Naive thymus-derived CD8-positive, alpha-beta T cell (primary cell): ENCODE data around the gene WIPF3. TPM values are rescaled to one million over a fixed set of nuclear protein-coding genes. Genes with fewer than 3 reads are reported as not detected.

Source experiments
- ATAC-seq, 2 donors: fragments of 150-1000 bp; cut with Tn5 transposase in 1 of 2; sonication (Bioruptor Pico), chemical (Tn5 transposase) in 1 of 2; 1 replicate in 1 of 2; 2 replicates in 1 of 2; pipeline ENCODE4 v1.10.0; 2021; ENCODE audit warnings: mild to moderate bottlenecking in 2 of 2, moderate library complexity in 2 of 2
- POLR2A ChIA-PET: fragments of 350-600 bp; sonication (Branson Sonifier 250); formaldehyde crosslinking; loops from one replicate; lab custom pipeline; 2021; ENCODE audit warnings: antibody characterized with exemption; lab: Charles Lee
- DNase-seq, 10 donors: peaks; one replicate each; pipeline versions ENCODE4 v3.0.0 to v3.0.0-alpha.2; 2020 to 2022
- H3K27ac Mint-ChIP-seq, 10 donors: one replicate each; pipeline ENCODE4 v1.8.0; 2020 to 2022; ENCODE audit warnings: mild to moderate bottlenecking in 10 of 10, mixed read lengths in 10 of 10, moderate library complexity in 4 of 10, inconsistent platforms in 1 of 10
- H3K27me3 Mint-ChIP-seq, 5 donors: one replicate each; pipeline ENCODE4 v1.8.0; 2021 to 2022; ENCODE audit warnings: mixed read lengths in 5 of 5
- H3K36me3 Mint-ChIP-seq, 3 donors: one replicate each; pipeline ENCODE4 v1.8.0; 2020 to 2022; ENCODE audit warnings: mixed read lengths in 3 of 3, mild to moderate bottlenecking in 2 of 3, inconsistent platforms in 1 of 3
- H3K4me1 Mint-ChIP-seq, 4 donors: one replicate each; pipeline ENCODE4 v1.8.0; 2021 to 2022; ENCODE audit warnings: mixed read lengths in 4 of 4
- H3K4me3 Mint-ChIP-seq, 10 donors: one replicate each; pipeline ENCODE4 v1.8.0; 2020 to 2022; ENCODE audit warnings: mild to moderate bottlenecking in 10 of 10, mixed read lengths in 10 of 10, moderate library complexity in 6 of 10, inconsistent platforms in 1 of 10
- H3K9me3 Mint-ChIP-seq, 9 donors: one replicate each; pipeline ENCODE4 v1.8.0; 2020 to 2022; ENCODE audit warnings: mixed read lengths in 9 of 9, mild to moderate bottlenecking in 3 of 9, inconsistent platforms in 1 of 9, moderate library complexity in 1 of 9
- polyA plus RNA-seq, 3 donors: library from polyadenylated mRNA; unstranded; fragments of 300-500 nt; fragmentation: Illumina TruSeq; gene quantifications; one replicate each; pipeline ENCODE4 v1.2.3, GENCODE V29; 2021
- total RNA-seq, 8 experiments: library from RNA in 2 of 8; stranded (reverse) in 2 of 8; gene quantifications; one replicate each; pipeline ENCODE4 v1.2.3 and lab custom pipeline; 2021 to 2026

The WIPF3 gene
- total and polyA plus RNA-seq, 5 experiments from 2014 or later: 0.05 to 0.10 TPM; not detected in 3

DNA sequence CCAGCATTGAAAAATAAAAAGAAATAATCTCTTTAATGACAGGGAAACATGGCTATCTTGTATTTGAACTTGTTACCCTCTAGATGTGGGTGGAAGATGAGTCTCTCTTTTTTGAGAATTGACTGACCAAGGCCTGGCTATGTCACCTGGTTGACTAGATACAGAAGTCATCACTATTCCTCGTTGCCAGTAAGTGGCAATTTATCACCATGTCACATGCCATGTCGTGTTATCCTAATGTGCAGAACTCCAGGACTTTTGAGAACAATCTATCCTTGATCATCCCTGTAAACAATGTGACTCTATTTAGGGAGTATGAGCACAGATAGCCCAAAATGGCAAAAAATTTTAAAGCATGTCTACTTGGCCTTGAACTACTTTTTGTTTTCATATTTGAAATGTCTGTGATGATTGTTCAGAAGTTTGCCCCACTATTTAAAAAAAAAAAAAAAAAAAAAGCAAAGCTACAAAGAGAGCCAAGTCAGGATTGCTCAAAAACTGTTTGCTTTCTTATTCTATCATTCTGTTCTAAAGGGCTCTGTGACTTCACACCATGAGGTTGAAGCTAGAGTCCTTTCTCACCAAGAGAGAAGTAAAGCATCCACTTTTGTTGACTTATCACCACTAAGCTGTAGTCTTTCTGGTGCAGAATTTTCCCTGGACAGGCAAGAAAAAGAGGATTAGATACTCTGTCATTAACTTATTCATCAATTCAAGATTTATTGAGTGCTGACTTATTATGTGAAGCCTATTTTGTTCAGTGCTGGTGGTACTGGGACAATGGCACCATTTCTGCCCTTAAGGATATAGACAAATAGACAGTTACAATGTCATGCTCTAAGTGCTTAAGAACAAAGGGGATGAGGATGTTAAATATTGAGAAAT is 10.4 kb upstream of the WIPF3 start:
- H3K27ac Mint-ChIP-seq: no peak overlapping the region
- ATAC-seq (no peak), DNase-seq (no peak)
- peaks cover 0 to 2% (median 0%) of the 10 kb centered on the region in 9 donors for H3K9me3 Mint-ChIP-seq
- H3K36me3 Mint-ChIP-seq: no peaks in the 10 kb centered on the region
- peaks cover 3 to 17% (median 10%) of the 10 kb centered on the region in 5 donors for H3K27me3 Mint-ChIP-seq
- H3K4me3 Mint-ChIP-seq: no peak overlapping the region
- POLR2A ChIA-PET: no interaction called here
- no peaks in the 10 kb centered on the region for H3K4me1 Mint-ChIP-seq

DNA sequence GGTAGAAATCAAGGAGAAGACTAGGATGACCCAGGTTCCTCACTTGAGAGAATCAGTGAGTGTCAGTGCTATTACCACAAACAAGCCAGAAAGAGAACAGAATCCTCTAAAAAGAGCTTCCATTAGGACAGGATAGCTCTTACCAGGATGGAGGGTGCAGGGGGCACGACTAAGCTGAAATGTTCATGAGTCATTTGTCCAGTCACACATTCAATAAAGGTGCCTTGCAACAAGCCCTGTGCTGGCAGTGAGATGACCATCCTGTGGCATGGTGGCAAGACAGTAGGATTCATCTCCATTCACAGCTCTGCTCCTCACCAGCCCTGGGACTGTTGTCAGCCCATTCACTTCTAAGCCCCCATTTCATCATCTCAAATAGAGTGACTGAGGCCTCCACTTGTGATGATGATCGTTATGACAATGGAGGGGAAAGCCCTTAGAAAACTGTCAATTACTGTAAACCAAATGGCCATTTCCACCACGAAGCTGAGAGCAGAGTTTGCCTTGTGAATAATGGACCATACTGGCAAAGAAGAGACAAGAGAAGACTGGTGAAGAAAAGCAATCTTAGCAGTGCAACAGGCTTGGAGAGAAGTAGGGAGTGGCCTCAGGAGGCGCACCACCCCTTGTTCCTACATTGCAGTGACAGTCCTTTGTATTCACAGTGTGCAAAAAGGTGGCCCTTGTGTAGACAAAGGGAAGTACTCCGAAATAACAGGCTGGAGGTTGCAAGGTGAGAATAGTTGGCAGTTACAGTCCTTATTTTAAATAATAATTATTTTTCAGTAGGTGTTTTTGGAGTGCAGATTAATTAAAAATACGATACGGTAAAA is 9.0 kb upstream of the WIPF3 start:
- no peak overlapping the region for H3K27ac Mint-ChIP-seq
- H3K36me3 Mint-ChIP-seq: no peaks in the 10 kb centered on the region
- H3K9me3 Mint-ChIP-seq: peaks cover 0 to 2% (median 0%) of the 10 kb centered on the region in 9 donors
- POLR2A ChIA-PET: no interaction called here
- peaks cover 9 to 28% (median 24%) of the 10 kb centered on the region in 5 donors for H3K27me3 Mint-ChIP-seq
- DNase-seq: no peak
- ATAC-seq: no peak
- H3K4me1 Mint-ChIP-seq: no peaks in the 10 kb centered on the region
- no peak overlapping the region for H3K4me3 Mint-ChIP-seq

DNA sequence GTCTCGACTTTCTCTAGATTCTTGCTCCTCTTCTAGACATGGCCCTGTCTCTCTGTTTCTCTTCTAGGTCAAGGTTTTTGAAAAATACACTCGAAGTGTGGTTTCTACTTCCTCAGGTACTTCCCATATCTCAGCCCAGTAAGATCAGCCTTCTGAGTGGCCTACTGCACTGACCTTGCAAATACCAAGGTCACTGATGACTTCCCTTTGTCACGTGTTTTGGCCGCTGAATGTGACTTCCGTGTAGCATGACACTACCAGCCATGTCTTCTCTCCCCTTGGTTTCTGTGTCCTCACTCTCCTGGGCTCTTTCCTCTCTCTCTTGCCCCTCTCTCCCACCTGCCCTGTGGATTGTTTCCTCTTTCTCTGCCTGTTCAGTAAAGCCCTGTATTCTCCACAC is 7.9 kb upstream of the WIPF3 start:
- Mint-ChIP-seq H3K27ac (no peak overlapping the region), H3K4me1 (no peaks in the 10 kb centered on the region), H3K9me3 (peaks cover 0 to 4% (median 0%) of the 10 kb centered on the region in 9 donors), H3K36me3 (no peaks in the 10 kb centered on the region), H3K4me3 (no peak overlapping the region), H3K27me3 (peaks cover 17 to 38% (median 32%) of the 10 kb centered on the region in 5 donors)
- ATAC-seq (no peak), DNase-seq (no peak)
- POLR2A ChIA-PET: no interaction called here

DNA sequence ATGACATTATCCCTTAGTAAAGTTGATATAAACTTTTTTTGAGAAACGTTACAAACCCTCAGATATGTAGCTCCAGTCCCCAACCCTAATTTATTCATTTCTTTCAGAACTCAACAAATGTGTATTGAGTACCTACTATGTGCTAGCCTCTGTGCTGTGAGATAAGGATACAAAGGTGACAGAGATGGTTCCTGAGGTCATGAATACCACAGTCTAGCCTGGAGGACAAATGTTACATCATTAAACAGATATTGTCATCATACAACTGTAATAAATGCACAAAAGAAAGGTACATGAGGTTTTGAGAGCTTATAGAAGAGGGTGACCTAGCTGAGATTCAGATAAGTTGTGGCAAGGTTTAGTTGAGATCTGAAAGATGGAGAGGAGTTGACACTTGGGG is 4.4 kb upstream of the WIPF3 start:
- H3K4me1 Mint-ChIP-seq: peaks cover 0 to 6% (median 2%) of the 10 kb centered on the region in 4 donors
- peaks cover 0 to 4% (median 0%) of the 10 kb centered on the region in 3 donors for H3K36me3 Mint-ChIP-seq
- POLR2A ChIA-PET: no interaction called here
- DNase-seq: no peak
- no peak overlapping the region for H3K27ac Mint-ChIP-seq
- peaks cover 0 to 8% (median 0%) of the 10 kb centered on the region in 9 donors for H3K9me3 Mint-ChIP-seq
- no peak overlapping the region for H3K4me3 Mint-ChIP-seq
- peaks cover 39 to 64% (median 54%) of the 10 kb centered on the region in 5 donors for H3K27me3 Mint-ChIP-seq
- no peak for ATAC-seq

DNA sequence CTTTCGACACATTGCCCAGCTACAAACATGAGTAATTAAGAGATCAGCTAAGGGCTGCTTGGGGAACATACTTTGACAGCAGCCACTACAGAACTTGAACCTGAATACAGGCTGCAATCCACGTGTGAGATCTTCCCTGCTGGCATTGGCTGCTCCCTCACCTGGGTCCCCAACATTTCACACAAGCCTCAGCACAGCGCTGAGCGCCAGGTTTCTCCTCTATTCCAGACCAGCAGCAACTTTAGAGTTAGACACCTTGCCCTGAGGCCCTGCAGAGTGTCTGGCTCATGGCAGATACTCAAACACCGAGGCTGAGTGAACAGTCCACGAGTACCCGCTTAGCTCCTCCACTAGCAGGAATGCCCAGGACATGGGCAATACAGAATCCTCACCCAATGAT is 1.3 kb upstream of the WIPF3 start:
- Mint-ChIP-seq H3K4me1 (peaks cover 0 to 14% (median 9%) of the 10 kb centered on the region in 4 donors), H3K4me3 (peak overlapping the region in 1 of 10 donors; percentile 2), H3K36me3 (peaks cover 0 to 4% (median 0%) of the 10 kb centered on the region in 3 donors), H3K27me3 (peaks cover 48 to 89% (median 75%) of the 10 kb centered on the region in 5 donors), H3K27ac (peak overlapping the region in 2 of 10 donors; percentile 19 to 26), H3K9me3 (peaks cover 0 to 8% (median 0%) of the 10 kb centered on the region in 9 donors)
- ATAC-seq (no peak), DNase-seq (no peak)
- POLR2A ChIA-PET: no interaction called here

DNA sequence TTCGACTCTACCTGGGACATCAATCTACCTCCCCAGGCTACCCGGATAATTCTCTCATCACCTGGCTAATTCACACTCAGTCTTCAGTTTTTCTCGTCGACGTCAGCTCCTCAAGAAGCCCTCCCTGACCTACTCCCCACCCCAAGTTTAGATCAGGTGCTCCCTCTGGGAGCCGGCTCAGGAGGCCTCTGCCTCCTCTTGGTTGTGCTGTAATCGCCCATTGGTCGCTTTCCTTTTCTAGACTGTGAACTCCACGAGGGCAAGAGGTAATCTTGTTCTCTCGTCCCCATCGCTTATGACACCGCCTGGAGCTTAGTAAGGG is 461 bp upstream of the WIPF3 start:
- no peak for DNase-seq
- Mint-ChIP-seq H3K27ac (no peak overlapping the region), H3K36me3 (peaks cover 0 to 4% (median 0%) of the 10 kb centered on the region in 3 donors), H3K27me3 (peaks cover 51 to 86% (median 78%) of the 10 kb centered on the region in 5 donors), H3K9me3 (peaks cover 0 to 8% (median 0%) of the 10 kb centered on the region in 9 donors), H3K4me3 (peak overlapping the region in 5 of 10 donors; percentile 7 to 54 (median 36)), H3K4me1 (peaks cover 0 to 14% (median 9%) of the 10 kb centered on the region in 4 donors)
- ATAC-seq: no peak
- POLR2A ChIA-PET: no interaction called here

DNA sequence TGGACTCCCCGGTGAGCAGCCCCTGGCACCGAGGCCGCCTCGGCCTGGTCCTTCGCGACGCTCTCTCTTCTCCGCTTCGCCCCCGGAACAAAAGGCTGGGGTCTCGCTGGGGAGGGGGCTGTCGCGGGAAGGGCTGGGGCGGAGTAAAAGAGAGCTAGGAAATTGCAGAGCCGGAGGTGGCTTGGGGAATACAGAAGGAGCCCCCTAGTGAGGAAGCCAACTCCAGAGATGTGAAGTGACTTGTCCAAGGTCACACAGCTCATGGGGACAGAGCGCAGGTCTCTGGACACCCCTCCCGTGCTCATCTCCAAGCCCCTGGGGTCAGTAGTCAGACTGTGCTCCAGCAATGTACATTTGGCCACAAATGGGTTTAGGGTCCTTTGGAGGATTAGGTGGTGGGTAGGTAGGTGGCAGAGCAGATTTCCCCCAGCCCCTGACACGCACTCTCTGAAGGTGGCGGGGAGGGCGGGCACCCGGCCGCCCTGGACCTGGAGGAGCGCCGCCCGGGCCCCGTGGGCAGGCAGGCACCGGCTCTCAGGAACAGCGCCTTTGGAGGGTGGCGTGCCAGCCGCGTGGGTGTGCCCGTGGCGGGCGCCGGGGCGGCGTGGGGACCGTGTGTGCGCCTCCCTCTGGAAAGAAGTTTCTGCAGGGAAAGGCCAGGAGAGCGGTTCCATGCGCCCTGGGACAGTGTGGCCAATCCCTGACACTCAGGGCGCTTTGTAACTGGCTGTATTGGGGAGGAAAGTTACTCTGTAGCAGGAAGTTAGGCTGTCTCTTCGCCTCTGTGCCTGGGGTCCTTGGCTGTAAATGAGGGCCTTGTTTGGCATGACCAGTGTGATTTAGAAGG is 910 bp downstream of the WIPF3 start:
- Mint-ChIP-seq H3K4me1 (peaks cover 0 to 14% (median 9%) of the 10 kb centered on the region in 4 donors), H3K27me3 (peaks cover 50 to 73% (median 72%) of the 10 kb centered on the region in 5 donors), H3K27ac (no peak overlapping the region), H3K9me3 (peaks cover 0 to 7% (median 0%) of the 10 kb centered on the region in 9 donors), H3K4me3 (peak overlapping the region in 6 of 10 donors; percentile 12 to 63 (median 58)), H3K36me3 (peaks cover 0 to 4% (median 0%) of the 10 kb centered on the region in 3 donors)
- DNase-seq: no peak
- POLR2A ChIA-PET: no interaction called here
- no peak for ATAC-seq

DNA sequence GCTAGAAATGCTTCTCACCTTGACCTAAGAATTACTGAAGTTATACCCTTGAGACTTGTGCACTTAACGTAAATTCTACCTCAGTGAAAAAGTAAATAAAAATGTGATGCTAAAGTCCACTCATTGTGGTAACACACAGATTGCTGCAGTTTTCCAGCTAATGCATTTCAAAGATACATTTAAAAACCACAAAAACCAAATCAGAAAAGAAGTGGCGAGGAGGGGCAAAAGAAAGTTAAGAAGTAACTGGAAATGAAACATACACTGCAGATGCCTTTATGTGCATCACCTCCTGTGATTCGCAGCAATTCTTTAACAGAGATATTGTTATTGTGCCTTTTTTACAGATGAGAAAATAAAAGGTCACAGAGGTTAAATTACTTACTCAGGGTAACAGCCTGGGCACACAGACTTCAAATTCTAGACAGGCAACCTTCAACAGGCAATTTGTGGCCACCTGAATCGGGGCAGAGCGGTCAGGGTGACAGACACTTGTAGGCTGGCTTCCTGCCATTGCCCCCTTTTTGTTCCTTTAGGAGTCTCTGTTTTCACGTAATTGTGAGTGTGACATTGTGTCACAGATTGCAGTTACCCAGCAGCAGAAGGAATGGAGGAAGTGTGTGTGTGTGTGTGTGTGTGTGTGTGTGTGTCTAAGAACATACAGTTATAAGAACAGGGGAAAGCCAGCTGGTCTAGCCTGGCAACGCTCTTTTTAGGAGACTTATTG is 1.9 kb downstream of the WIPF3 start:
- DNase-seq (no peak), ATAC-seq (no peak)
- POLR2A ChIA-PET: no interaction called here
- peaks cover 0 to 14% (median 9%) of the 10 kb centered on the region in 4 donors for H3K4me1 Mint-ChIP-seq
- H3K36me3 Mint-ChIP-seq: peaks cover 0 to 4% (median 0%) of the 10 kb centered on the region in 3 donors
- H3K9me3 Mint-ChIP-seq: peaks cover 0 to 4% (median 0%) of the 10 kb centered on the region in 9 donors
- H3K27me3 Mint-ChIP-seq: peaks cover 46 to 71% (median 68%) of the 10 kb centered on the region in 5 donors
- H3K4me3 Mint-ChIP-seq: no peak overlapping the region
- H3K27ac Mint-ChIP-seq: no peak overlapping the region

DNA sequence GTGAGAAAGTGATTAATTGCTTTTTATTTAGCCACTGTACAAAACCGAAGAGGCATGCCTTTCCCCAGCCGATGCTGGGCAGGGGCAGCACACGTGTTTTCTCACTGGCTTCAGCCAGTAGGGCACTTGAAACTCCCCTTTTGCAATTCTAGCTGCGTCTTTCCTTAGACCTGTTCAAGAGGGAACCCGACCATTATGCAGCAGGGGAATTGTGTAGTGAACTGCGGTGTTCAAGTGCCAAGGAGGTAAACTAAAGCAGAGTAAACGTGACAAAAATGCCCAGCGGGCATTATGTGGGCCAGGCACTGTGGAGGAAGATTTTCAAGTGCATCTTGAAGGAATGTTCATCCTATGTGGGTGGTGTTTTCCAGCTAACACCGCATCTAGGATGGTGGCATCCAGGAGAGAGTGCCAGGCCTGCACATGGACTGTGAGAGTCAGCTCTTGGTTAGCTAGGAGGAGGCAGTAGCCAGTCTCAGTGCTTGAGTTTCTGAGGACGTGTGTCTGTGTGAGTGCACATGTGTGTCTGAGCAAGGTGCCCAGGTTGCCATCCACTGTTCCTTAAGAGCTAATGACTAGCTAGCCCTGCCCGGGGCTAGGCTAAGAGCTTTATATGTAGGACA is 3.3 kb downstream of the WIPF3 start:
- DNase-seq (no peak), ATAC-seq (no peak)
- H3K9me3 Mint-ChIP-seq: peaks cover 0 to 2% (median 0%) of the 10 kb centered on the region in 9 donors
- POLR2A ChIA-PET: no interaction called here
- H3K27ac Mint-ChIP-seq: no peak overlapping the region
- H3K27me3 Mint-ChIP-seq: peaks cover 41 to 71% (median 63%) of the 10 kb centered on the region in 5 donors
- peaks cover 0 to 4% (median 0%) of the 10 kb centered on the region in 3 donors for H3K36me3 Mint-ChIP-seq
- no peak overlapping the region for H3K4me3 Mint-ChIP-seq
- peaks cover 0 to 14% (median 9%) of the 10 kb centered on the region in 4 donors for H3K4me1 Mint-ChIP-seq

DNA sequence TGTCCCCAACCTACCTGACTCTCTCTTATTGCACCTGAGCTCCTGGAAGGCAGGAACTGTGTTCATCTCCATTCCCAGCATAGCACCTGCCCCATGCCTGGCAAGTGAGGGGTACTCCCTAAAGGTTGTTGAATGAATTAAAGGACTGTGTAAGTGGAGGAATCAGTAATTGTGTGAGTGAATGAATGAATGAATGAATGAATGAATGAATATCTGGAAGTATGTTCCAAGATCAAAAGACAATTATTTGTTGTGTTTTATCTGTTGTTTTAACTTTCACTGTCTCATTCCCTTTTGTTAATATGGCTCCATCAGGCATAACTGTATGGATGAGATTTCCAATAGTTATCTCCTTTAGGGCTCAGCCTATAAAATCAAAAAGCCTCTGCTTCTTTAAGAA is 4.0 kb downstream of the WIPF3 start:
- no peak overlapping the region for H3K27ac Mint-ChIP-seq
- POLR2A ChIA-PET: no interaction called here

DNA sequence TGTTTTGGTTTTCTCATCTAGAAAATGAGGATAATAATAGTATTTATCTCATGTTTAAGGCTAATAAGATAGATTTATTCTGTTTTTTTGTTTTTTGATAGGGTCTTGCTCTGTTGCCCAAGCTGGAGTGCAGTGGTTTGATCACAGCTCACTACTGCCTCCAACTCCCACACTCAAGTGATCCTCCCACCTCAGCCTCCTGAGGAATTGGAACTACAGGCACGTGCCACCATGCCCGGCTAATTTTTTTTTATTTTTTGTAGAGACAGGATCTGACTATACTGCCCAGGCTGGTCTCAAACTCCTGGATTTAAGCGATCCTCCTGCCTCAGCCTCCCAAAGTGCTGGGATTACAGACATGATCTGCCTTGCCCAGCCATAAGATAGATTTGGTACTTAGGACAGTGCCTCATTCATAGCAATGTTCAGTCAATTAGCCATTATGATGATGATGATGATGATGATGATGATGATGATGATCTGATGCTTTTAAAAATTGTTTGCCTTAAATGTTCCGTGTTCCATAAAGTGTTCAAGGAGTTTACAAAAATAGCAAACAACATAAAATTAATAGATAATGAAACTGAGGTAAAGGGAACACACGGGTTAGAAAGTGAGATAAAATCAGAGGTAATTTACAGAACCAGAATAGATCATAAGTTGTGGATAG is 4.6 kb downstream of the WIPF3 start:
- Mint-ChIP-seq H3K27ac (no peak overlapping the region), H3K27me3 (peaks cover 34 to 65% (median 57%) of the 10 kb centered on the region in 5 donors)

More for the DNA sequence above, 4.0 kb downstream of the WIPF3 start:
- Mint-ChIP-seq H3K4me3 (no peak overlapping the region), H3K27me3 (peaks cover 40 to 71% (median 59%) of the 10 kb centered on the region in 5 donors), H3K4me1 (peaks cover 0 to 13% (median 9%) of the 10 kb centered on the region in 4 donors), H3K9me3 (peaks cover 0 to 2% (median 0%) of the 10 kb centered on the region in 9 donors), H3K36me3 (peaks cover 0 to 4% (median 0%) of the 10 kb centered on the region in 3 donors)
- DNase-seq (no peak), ATAC-seq (no peak)

More for the DNA sequence above, 4.6 kb downstream of the WIPF3 start:
- POLR2A ChIA-PET: no interaction called here
- H3K9me3 Mint-ChIP-seq: no peaks in the 10 kb centered on the region
- ATAC-seq: no peak
- no peak overlapping the region for H3K4me3 Mint-ChIP-seq
- DNase-seq: no peak
- peaks cover 0 to 9% (median 7%) of the 10 kb centered on the region in 4 donors for H3K4me1 Mint-ChIP-seq
- H3K36me3 Mint-ChIP-seq: peaks cover 0 to under 1% (median 0%) of the 10 kb centered on the region in 3 donors
